ENCODE measurements around the gene BAHCC1. TPM values are rescaled to one million over a fixed set of nuclear protein-coding genes. Genes with fewer than 3 reads are reported as not detected.

The BAHCC1 gene
- total and polyA plus RNA-seq, 2 of the 8 experiments (the other 6 are each of a cell fraction or from before 2014, with no cell fraction given), result 0.26 to 0.58 TPM

- Histone ChIP-seq H3K14ac (ENCODE audit: insufficient read length) (no peak overlapping the region), H4K20me1 (replicated peaks in 1 of 2; ENCODE audit: control insufficient read depth in 1 of 2, insufficient read depth in 2 of 2, low read length in 2 of 2) (no peaks in the 10 kb centered on the region), H3K79me2 (ENCODE audit: control insufficient read depth in 1 of 2, insufficient read depth in 2 of 2, low read length in 2 of 2) (no peaks in the 10 kb centered on the region), H2AK5ac (ENCODE audit: low read depth, low read length) (no peak overlapping the region), H2BK20ac (ENCODE audit: low read length) (no peak overlapping the region), H4K8ac (ENCODE audit: extremely low read depth, insufficient read depth, low read length) (peak overlapping the region; percentile 47), H3K4me1 (replicated peaks in 1 of 4; ENCODE audit: control insufficient read depth in 3 of 4, insufficient read depth in 4 of 4, low read length in 3 of 4) (peaks cover 0 to 14% (median 8%) of the 10 kb centered on the region in 4 experiments; a peak in 6 of 7 replicates), H2BK15ac (ENCODE audit: low read length) (no peak overlapping the region), H3K23me2 (ENCODE audit: low read depth, low read length) (no peaks in the 10 kb centered on the region), H3K56ac (replicated peaks; ENCODE audit: insufficient read length, low read depth, low read length) (no peak overlapping the region), H2AFZ (ENCODE audit: low read length) (no peak overlapping the region), H3K23ac (ENCODE audit: insufficient read length) (no peak overlapping the region), H3K36me3 (ENCODE audit: control insufficient read depth in 2 of 4, insufficient read depth in 4 of 4, low read length in 3 of 4) (no peaks in the 10 kb centered on the region), H3K4me3 (ENCODE audit: extremely low read depth in 1 of 4, insufficient read depth in 2 of 4, low read depth in 3 of 4, low read length in 4 of 4) (no peak overlapping the region), H3K79me1 (ENCODE audit: low read depth, low read length) (no peaks in the 10 kb centered on the region), H4K91ac (replicated peaks; ENCODE audit: insufficient read length, low read length) (no peak overlapping the region), H4K5ac (ENCODE audit: insufficient read length, low read depth, low read length) (no peak overlapping the region), H3K27me3 (replicated peaks in 1 of 4; ENCODE audit: control insufficient read depth in 3 of 4, extremely low read depth in 1 of 4, insufficient read depth in 3 of 4, low read length in 3 of 4) (no peaks in the 10 kb centered on the region), H3K9me3 (ENCODE audit: insufficient read depth in 2 of 2, low read depth in 1 of 2, low read length in 1 of 2) (no peaks in the 10 kb centered on the region), H2BK120ac (replicated peaks; ENCODE audit: low read depth, low read length) (no peak overlapping the region), H2BK5ac (ENCODE audit: low read depth, low read length) (no peak overlapping the region), H3K27ac (ENCODE audit: low read depth, low read length) (no peak overlapping the region), H3K4ac (replicated peaks; ENCODE audit: insufficient read length, low read depth, low read length) (no peak overlapping the region), H2BK12ac (ENCODE audit: low read depth, low read length) (no peak overlapping the region), H3K18ac (ENCODE audit: extremely low read depth, low read length) (no peak overlapping the region), H3K4me2 (ENCODE audit: insufficient read depth in 1 of 2, low read depth in 2 of 2, low read length in 2 of 2) (no peak overlapping the region), H3K9ac (replicated peaks in 1 of 4; ENCODE audit: extremely low read depth in 1 of 4, low read depth in 3 of 4, low read length in 3 of 4) (no peak overlapping the region)
- ChIA-PET POLR2A (ENCODE audit: partially characterized antibody) (interaction anchor here (0.6 to 1.4 kb wide), 3 partner anchors 21 to 31 kb away, joined by 3 to 4 read pairs (median 3); no protein-coding TSS in a partner anchor), CTCF (ENCODE audit: partially characterized antibody) (interaction anchor here (0.9 to 4.8 kb wide), 11 partner anchors 8 to 152 kb away, joined by 3 to 39 read pairs (median 5); no protein-coding TSS in a partner anchor)
- 88% methylated on average over 32 of the region's 43 CpGs; no CpG with 5 or more reads in 1 of the 2 experiments for WGBS, 2 experiments (ENCODE audit: extremely low coverage in 1 of 2, insufficient coverage in 1 of 2, insufficient read length in 1 of 2, insufficient replicate concordance in 2 of 2, low coverage in 1 of 2, low lambda C conversion rate in 2 of 2, missing lambda C conversion rate in 1 of 2)
- TF ChIP-seq BRCA1 (IDR thresholded peaks at IDR 0.05; ENCODE audit: low read depth, low read length), result no peak
- TF ChIP-seq SRF (IDR thresholded peaks at IDR 0.05; ENCODE audit: low read depth, low read length), result peak; percentile 86
- TF ChIP-seq TBP (IDR thresholded peaks at IDR 0.05; ENCODE audit: low read depth, low read length), result no peak
- no peak for TF ChIP-seq ZNF274 (IDR thresholded peaks at IDR 0.05; ENCODE audit: borderline replicate concordance, extremely low read depth, low read length)
- no peak for TF ChIP-seq MAX (IDR thresholded peaks at IDR 0.05)
- no peak for TF ChIP-seq NANOG (IDR thresholded peaks at IDR 0.05; ENCODE audit: insufficient read depth, low read depth, low read length, poor library complexity, severe bottlenecking)
- FAIRE-seq (no peak), DNase-seq (ENCODE audit: low read depth in 1 of 2, low spot score in 2 of 2) (no peak)
Measured at GRCh38 chr17:81460856-81461460, 65.7 kb downstream of the BAHCC1 start.

All from H1 (cell line).